ENCODE measurements around the gene SRGAP1.
A peak's percentile ranks its signal among the peaks of the same experiment; 100 is the strongest.
"Not testable (repeated sequence)": the region's sequence is repeated elsewhere in the genome, so short reads cannot be mapped to it uniquely, and the experiment has no call there.

The SRGAP1 gene

GRCh38 chr12:64181430-64182291, 337.2 kb downstream of the SRGAP1 start:
- DNase-seq = peak in 1 of 2 experiments; percentile 17

- DNase-seq = no peak
Measured at GRCh38 chr12:64184216-64184615, 339.7 kb downstream of the SRGAP1 start.

- DNase-seq = no peak
Measured at GRCh38 chr12:64186789-64187188, 342.3 kb downstream of the SRGAP1 start.

- DNase-seq = no peak
Measured at GRCh38 chr12:64187370-64187769, 342.9 kb downstream of the SRGAP1 start.

GRCh38 chr12:64187794-64188193, 343.3 kb downstream of the SRGAP1 start:
- DNase-seq = no peak

GRCh38 chr12:64189530-64189929, 345.0 kb downstream of the SRGAP1 start:
- no peak for DNase-seq

- DNase-seq = no peak
Measured at GRCh38 chr12:64190140-64190539, 345.6 kb downstream of the SRGAP1 start.

- no peak for DNase-seq
Measured at GRCh38 chr12:64192644-64193444, 348.3 kb downstream of the SRGAP1 start.

GRCh38 chr12:64193931-64194330, 349.4 kb downstream of the SRGAP1 start:
- DNase-seq = no peak

GRCh38 chr12:64194333-64195149, 350.0 kb downstream of the SRGAP1 start:
- DNase-seq = no peak

- DNase-seq = not testable (repeated sequence)
Measured at GRCh38 chr12:64195841-64196240, 351.3 kb downstream of the SRGAP1 start.

GRCh38 chr12:64203036-64203435, 358.5 kb downstream of the SRGAP1 start:
- DNase-seq = no peak

- no peak for DNase-seq
Measured at GRCh38 chr12:64203775-64204174, 359.3 kb downstream of the SRGAP1 start.

GRCh38 chr12:64205542-64205941, 361.0 kb downstream of the SRGAP1 start:
- DNase-seq = no peak

GRCh38 chr12:64207453-64207852, 363.0 kb downstream of the SRGAP1 start:
- DNase-seq = no peak
